DOHH2 (cell line): ENCODE results near the gene TBX4.

ENCODE experiments used
- H3F3A ChIP-seq: fragments of 200-600 bp; sonication (generic), shearing (Covaris generic); 2 replicates; pipeline ENCODE4 v1.6.0; 2016; ENCODE audit warnings: antibody characterized with exemption, mild to moderate bottlenecking; ENCODE audit not compliant: control insufficient read depth, insufficient read depth
- H3K27ac ChIP-seq: fragments of 200-600 bp; sonication (generic); 2 replicates; pipeline ENCODE4 v1.5.1; 2014; ENCODE audit warnings: low read depth, mild to moderate bottlenecking, low read length, moderate library complexity
- H3K27me3 ChIP-seq: fragments of 200-600 bp; sonication (generic); 2 replicates; pipeline ENCODE4 v1.6.1; 2014; ENCODE audit warnings: mild to moderate bottlenecking, low read length, mixed read lengths; ENCODE audit not compliant: control insufficient read depth
- H3K36me3 ChIP-seq: fragments of 200-600 bp; sonication (generic); 2 replicates; pipeline ENCODE4 v1.6.1; 2014; ENCODE audit warnings: mild to moderate bottlenecking, low read length, moderate library complexity, mixed read lengths; ENCODE audit not compliant: control insufficient read depth
- H3K4me1 ChIP-seq: fragments of 200-600 bp; sonication (generic); 2 replicates; pipeline ENCODE4 v1.6.1; 2014; ENCODE audit warnings: mild to moderate bottlenecking, low read length, mixed read lengths; ENCODE audit not compliant: control insufficient read depth
- H3K4me2 ChIP-seq: fragments of 200-600 bp; sonication (generic); 2 replicates; pipeline ENCODE4 v1.6.0; 2014; ENCODE audit warnings: mild to moderate bottlenecking, low read length, moderate library complexity
- H3K4me3 ChIP-seq: fragments of 200-600 bp; sonication (generic); 2 replicates; pipeline ENCODE4 v1.5.1; 2014; ENCODE audit warnings: mild to moderate bottlenecking, low read length, mixed read lengths
- H3K79me2 ChIP-seq: fragments of 200-600 bp; sonication (generic); 2 replicates; pipeline ENCODE4 v1.6.1; 2014; ENCODE audit warnings: mild to moderate bottlenecking, low read length, mixed read lengths; ENCODE audit not compliant: control insufficient read depth
- H3K9me2 ChIP-seq: fragments of 200-600 bp; sonication (generic); replicated peaks from 2 replicates; pipeline ENCODE4 v1.6.1; 2014; ENCODE audit warnings: mild to moderate bottlenecking, low read length, mixed read lengths; ENCODE audit not compliant: control insufficient read depth
- H3K9me3 ChIP-seq: fragments of 200-600 bp; sonication (generic); 2 replicates; pipeline ENCODE4 v1.6.1; 2014; ENCODE audit warnings: antibody characterized with exemption, low read length, mixed read lengths; ENCODE audit not compliant: control insufficient read depth, insufficient read depth
- H4K20me1 ChIP-seq: fragments of 200-600 bp; sonication (generic); 2 replicates; pipeline ENCODE4 v1.6.0; 2014; ENCODE audit warnings: low read depth, mild to moderate bottlenecking, antibody characterized with exemption, low read length, moderate library complexity; ENCODE audit not compliant: control insufficient read depth, insufficient read depth
- EZH2phosphoT487 ChIP-seq: fragments of 200-600 bp; sonication (generic); IDR thresholded peaks from 2 replicates; pipeline ENCODE4 v1.6.1; 2017; ENCODE audit warnings: borderline replicate concordance, mild to moderate bottlenecking, antibody characterized with exemption, low read length, moderate library complexity, mixed read lengths
- TF ChIP-seq, protein P1 (sequence below): fragments of 200-600 bp; sonication (generic); IDR thresholded peaks from one replicate; pipeline ENCODE4 v1.5.1; 2014; ENCODE audit warnings: antibody characterized with exemption, mild to moderate bottlenecking, low read depth, low read length; ENCODE audit not compliant: poor library complexity, severe bottlenecking

The TBX4 gene

GRCh38 chr17:61519139-61519538 lies 66.9 kb downstream of the TBX4 start:
- H3K9me3 ChIP-seq: no peaks in the 10 kb centered on the region
- H3K36me3 ChIP-seq: no peaks in the 10 kb centered on the region
- H3K4me1 ChIP-seq: no peaks in the 10 kb centered on the region
- no peaks in the 10 kb centered on the region; the same call in 1 of the 2 replicates for H3K27me3 ChIP-seq
- H3K4me2 ChIP-seq: no peak overlapping the region
- H4K20me1 ChIP-seq: no peaks in the 10 kb centered on the region
- no peaks in the 10 kb centered on the region for H3F3A ChIP-seq
- no peak overlapping the region for H3K4me3 ChIP-seq
- no peak overlapping the region for H3K27ac ChIP-seq
- no peaks in the 10 kb centered on the region for H3K9me2 ChIP-seq
- H3K79me2 ChIP-seq: no peaks in the 10 kb centered on the region
- no peak for TF ChIP-seq EZH2phosphoT487
- TF ChIP-seq, protein P1, sequence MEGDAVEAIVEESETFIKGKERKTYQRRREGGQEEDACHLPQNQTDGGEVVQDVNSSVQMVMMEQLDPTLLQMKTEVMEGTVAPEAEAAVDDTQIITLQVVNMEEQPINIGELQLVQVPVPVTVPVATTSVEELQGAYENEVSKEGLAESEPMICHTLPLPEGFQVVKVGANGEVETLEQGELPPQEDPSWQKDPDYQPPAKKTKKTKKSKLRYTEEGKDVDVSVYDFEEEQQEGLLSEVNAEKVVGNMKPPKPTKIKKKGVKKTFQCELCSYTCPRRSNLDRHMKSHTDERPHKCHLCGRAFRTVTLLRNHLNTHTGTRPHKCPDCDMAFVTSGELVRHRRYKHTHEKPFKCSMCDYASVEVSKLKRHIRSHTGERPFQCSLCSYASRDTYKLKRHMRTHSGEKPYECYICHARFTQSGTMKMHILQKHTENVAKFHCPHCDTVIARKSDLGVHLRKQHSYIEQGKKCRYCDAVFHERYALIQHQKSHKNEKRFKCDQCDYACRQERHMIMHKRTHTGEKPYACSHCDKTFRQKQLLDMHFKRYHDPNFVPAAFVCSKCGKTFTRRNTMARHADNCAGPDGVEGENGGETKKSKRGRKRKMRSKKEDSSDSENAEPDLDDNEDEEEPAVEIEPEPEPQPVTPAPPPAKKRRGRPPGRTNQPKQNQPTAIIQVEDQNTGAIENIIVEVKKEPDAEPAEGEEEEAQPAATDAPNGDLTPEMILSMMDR: no peak

- H3K4me1 ChIP-seq: no peaks in the 10 kb centered on the region
- H3K36me3 ChIP-seq: no peaks in the 10 kb centered on the region
- no peaks in the 10 kb centered on the region for H3K9me3 ChIP-seq
- no peak overlapping the region for H3K27ac ChIP-seq
- no peak overlapping the region for H3K4me3 ChIP-seq
- H3F3A ChIP-seq: no peaks in the 10 kb centered on the region
- TF ChIP-seq, protein P1: no peak
- no peak for TF ChIP-seq EZH2phosphoT487
- H3K9me2 ChIP-seq: no peaks in the 10 kb centered on the region
- no peak overlapping the region for H3K4me2 ChIP-seq
- H4K20me1 ChIP-seq: no peaks in the 10 kb centered on the region
- H3K27me3 ChIP-seq: peaks cover 2% of the 10 kb centered on the region; the same call in 1 of the 2 replicates
- H3K79me2 ChIP-seq: no peaks in the 10 kb centered on the region
Observed at GRCh38 chr17:61519754-61520440, 67.7 kb downstream of the TBX4 start.

GRCh38 chr17:61520897-61521296 lies 68.7 kb downstream of the TBX4 start:
- Histone ChIP-seq H3K36me3 (no peaks in the 10 kb centered on the region), H3K4me1 (no peaks in the 10 kb centered on the region), H3K4me3 (no peak overlapping the region), H3K27me3 (peaks cover 12% of the 10 kb centered on the region; the same call in 1 of the 2 replicates), H3K79me2 (no peaks in the 10 kb centered on the region), H3K4me2 (no peak overlapping the region), H3K9me2 (no peaks in the 10 kb centered on the region), H3F3A (no peaks in the 10 kb centered on the region), H3K27ac (no peak overlapping the region), H4K20me1 (no peaks in the 10 kb centered on the region), H3K9me3 (no peaks in the 10 kb centered on the region)
- no peak for TF ChIP-seq EZH2phosphoT487
- TF ChIP-seq, protein P1: no peak
